ENCODE results near the gene CRY1. TPM values are rescaled to one million over a fixed set of nuclear protein-coding genes. Genes with fewer than 3 reads are reported as not detected.

The CRY1 gene
- total RNA-seq, 1 experiment from 2014 or later, result 43.8 TPM

DNA sequence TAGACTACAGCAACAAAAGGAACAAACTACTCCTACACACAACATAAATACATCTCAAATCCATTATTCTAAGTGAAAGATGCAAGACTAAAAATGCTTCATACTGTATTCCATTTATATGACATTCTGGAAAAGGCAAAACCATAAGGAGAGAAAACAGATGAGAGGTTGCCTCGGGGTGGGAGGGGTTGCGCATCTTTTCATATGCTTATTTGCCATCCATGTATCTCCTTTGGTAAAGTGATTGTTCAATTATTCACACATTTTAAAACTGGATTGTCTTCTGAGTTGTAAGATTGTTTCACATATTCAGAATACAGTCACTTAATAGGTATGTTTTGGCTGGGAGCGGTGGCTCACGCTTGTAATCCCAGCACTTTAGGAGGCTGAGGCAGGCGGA is 142.8 kb downstream of the CRY1 start:
- DNase-seq (ENCODE audit: low read depth, low spot score), result no peak
- in situ Hi-C loops (cut with HindIII; ENCODE audit: low pct_unique_long_range_greater_than_20kb, low sequenced_read_pairs) (no loop called here), intact Hi-C loops (cut with micrococcal nuclease; ENCODE audit: unreplicated experiment) (no loop called here)
- no peak for ATAC-seq
- CTCF ChIA-PET, result no interaction called here
- no TSS peak for BruUV-seq (replicated peaks)
- H3K9me3 ChIP-seq (ENCODE audit: control insufficient read depth, insufficient read depth, low read depth, low read length), result peaks cover 1% of the 10 kb centered on the region; the same call in 1 of the 2 replicates
- no peaks in the 10 kb centered on the region for H3K36me3 ChIP-seq (ENCODE audit: control insufficient read depth, insufficient read depth, low read length)
- H3K27ac ChIP-seq (ENCODE audit: low read length), result no peak overlapping the region
- H3K27me3 ChIP-seq (ENCODE audit: control insufficient read depth, insufficient read depth, low read length), result no peaks in the 10 kb centered on the region
- no peak for TF ChIP-seq TCF7L2 (IDR thresholded peaks at IDR 0.05; ENCODE audit: low read depth, low read length)
- TF ChIP-seq, protein P1, sequence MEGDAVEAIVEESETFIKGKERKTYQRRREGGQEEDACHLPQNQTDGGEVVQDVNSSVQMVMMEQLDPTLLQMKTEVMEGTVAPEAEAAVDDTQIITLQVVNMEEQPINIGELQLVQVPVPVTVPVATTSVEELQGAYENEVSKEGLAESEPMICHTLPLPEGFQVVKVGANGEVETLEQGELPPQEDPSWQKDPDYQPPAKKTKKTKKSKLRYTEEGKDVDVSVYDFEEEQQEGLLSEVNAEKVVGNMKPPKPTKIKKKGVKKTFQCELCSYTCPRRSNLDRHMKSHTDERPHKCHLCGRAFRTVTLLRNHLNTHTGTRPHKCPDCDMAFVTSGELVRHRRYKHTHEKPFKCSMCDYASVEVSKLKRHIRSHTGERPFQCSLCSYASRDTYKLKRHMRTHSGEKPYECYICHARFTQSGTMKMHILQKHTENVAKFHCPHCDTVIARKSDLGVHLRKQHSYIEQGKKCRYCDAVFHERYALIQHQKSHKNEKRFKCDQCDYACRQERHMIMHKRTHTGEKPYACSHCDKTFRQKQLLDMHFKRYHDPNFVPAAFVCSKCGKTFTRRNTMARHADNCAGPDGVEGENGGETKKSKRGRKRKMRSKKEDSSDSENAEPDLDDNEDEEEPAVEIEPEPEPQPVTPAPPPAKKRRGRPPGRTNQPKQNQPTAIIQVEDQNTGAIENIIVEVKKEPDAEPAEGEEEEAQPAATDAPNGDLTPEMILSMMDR (IDR thresholded peaks at IDR 0.05), result no peak
- no peak for TF ChIP-seq POLR2AphosphoS5 (IDR thresholded peaks at IDR 0.05; ENCODE audit: low read depth, low read length)
- TF ChIP-seq, protein P2, sequence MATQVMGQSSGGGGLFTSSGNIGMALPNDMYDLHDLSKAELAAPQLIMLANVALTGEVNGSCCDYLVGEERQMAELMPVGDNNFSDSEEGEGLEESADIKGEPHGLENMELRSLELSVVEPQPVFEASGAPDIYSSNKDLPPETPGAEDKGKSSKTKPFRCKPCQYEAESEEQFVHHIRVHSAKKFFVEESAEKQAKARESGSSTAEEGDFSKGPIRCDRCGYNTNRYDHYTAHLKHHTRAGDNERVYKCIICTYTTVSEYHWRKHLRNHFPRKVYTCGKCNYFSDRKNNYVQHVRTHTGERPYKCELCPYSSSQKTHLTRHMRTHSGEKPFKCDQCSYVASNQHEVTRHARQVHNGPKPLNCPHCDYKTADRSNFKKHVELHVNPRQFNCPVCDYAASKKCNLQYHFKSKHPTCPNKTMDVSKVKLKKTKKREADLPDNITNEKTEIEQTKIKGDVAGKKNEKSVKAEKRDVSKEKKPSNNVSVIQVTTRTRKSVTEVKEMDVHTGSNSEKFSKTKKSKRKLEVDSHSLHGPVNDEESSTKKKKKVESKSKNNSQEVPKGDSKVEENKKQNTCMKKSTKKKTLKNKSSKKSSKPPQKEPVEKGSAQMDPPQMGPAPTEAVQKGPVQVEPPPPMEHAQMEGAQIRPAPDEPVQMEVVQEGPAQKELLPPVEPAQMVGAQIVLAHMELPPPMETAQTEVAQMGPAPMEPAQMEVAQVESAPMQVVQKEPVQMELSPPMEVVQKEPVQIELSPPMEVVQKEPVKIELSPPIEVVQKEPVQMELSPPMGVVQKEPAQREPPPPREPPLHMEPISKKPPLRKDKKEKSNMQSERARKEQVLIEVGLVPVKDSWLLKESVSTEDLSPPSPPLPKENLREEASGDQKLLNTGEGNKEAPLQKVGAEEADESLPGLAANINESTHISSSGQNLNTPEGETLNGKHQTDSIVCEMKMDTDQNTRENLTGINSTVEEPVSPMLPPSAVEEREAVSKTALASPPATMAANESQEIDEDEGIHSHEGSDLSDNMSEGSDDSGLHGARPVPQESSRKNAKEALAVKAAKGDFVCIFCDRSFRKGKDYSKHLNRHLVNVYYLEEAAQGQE (IDR thresholded peaks at IDR 0.05; ENCODE audit: insufficient read depth in 1 of 2, low read depth in 2 of 2, low read length in 1 of 2), result no peak
- no peak for TF ChIP-seq SIN3A (IDR thresholded peaks at IDR 0.05; ENCODE audit: borderline replicate concordance, insufficient read depth, low read depth, low read length)
- no peak overlapping the region for H3K4me3 ChIP-seq (ENCODE audit: low read depth in 2 of 2, low read length in 2 of 2)
- peaks cover 14% of the 10 kb centered on the region; the same call in 1 of the 2 replicates for H3K4me1 ChIP-seq (ENCODE audit: control insufficient read depth, insufficient read depth, low read length)
- POLR2A ChIA-PET, result interaction anchor here (0.6 kb wide), 1 partner anchor 194 kb away, joined by 4 read pairs; no protein-coding TSS in a partner anchor

DNA sequence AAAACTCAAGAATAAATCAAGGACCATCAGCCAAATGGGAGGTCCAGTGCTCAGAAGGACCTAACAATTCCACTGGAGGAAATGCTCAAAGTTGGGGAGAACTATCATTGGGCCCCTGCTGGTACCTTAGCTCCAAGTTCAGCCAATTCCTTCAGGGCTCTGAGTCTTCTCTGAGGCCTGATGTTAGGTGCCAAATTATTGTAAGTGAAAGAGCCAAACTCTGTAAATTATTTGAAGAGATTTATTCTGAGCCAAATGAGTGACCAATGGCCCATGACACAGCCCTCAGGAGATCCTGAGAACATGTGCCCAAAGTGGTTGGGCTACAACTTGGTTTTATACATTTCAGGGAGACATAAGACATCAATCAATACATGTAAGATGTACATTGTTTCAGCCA is 145.9 kb downstream of the CRY1 start:
- POLR2A ChIA-PET, result no interaction called here
- in situ Hi-C loops (cut with HindIII; ENCODE audit: low pct_unique_long_range_greater_than_20kb, low sequenced_read_pairs), result no loop called here
- TF ChIP-seq POLR2AphosphoS5 (IDR thresholded peaks at IDR 0.05; ENCODE audit: low read depth, low read length), result no peak
- no peak for TF ChIP-seq SIN3A (IDR thresholded peaks at IDR 0.05; ENCODE audit: borderline replicate concordance, insufficient read depth, low read depth, low read length)
- TF ChIP-seq, protein P2 (IDR thresholded peaks at IDR 0.05; ENCODE audit: insufficient read depth in 1 of 2, low read depth in 2 of 2, low read length in 1 of 2), result no peak
- TF ChIP-seq, protein P1 (IDR thresholded peaks at IDR 0.05), result no peak
- TF ChIP-seq TCF7L2 (IDR thresholded peaks at IDR 0.05; ENCODE audit: low read depth, low read length), result no peak

More for the DNA sequence above, 145.9 kb downstream of the CRY1 start:
- H3K27me3 ChIP-seq (ENCODE audit: control insufficient read depth, insufficient read depth, low read length), result no peaks in the 10 kb centered on the region
- intact Hi-C loops (cut with micrococcal nuclease; ENCODE audit: unreplicated experiment), result no loop called here
- no peak overlapping the region for H3K4me3 ChIP-seq (ENCODE audit: low read depth in 2 of 2, low read length in 2 of 2)
- ATAC-seq (no peak), DNase-seq (ENCODE audit: low read depth, low spot score) (no peak)
- peaks cover 14% of the 10 kb centered on the region; the same call in 1 of the 2 replicates for H3K9me3 ChIP-seq (ENCODE audit: control insufficient read depth, insufficient read depth, low read depth, low read length)
- BruUV-seq (replicated peaks), result no TSS peak
- no peaks in the 10 kb centered on the region for H3K4me1 ChIP-seq (ENCODE audit: control insufficient read depth, insufficient read depth, low read length)
- CTCF ChIA-PET, result no interaction called here
- no peak overlapping the region for H3K27ac ChIP-seq (ENCODE audit: low read length)
- H3K36me3 ChIP-seq (ENCODE audit: control insufficient read depth, insufficient read depth, low read length), result no peaks in the 10 kb centered on the region
